ENCODE data around the gene ADAMTSL1. TPM values are rescaled to one million over a fixed set of nuclear protein-coding genes. Genes with fewer than 3 reads are reported as not detected.

Gene ADAMTSL1
- total RNA-seq, 1 experiment from 2014 or later, result not detected

GRCh38 chr9:18703901-18704379, 230.0 kb downstream of the ADAMTSL1 start:
- Histone ChIP-seq H3K9ac (ENCODE audit: low read length) (no peak overlapping the region), H3K4me2 (ENCODE audit: low read length) (no peak overlapping the region), H3K9me2 (ENCODE audit: insufficient read depth) (no peaks in the 10 kb centered on the region), H3K27ac (ENCODE audit: low read depth, low read length) (no peak overlapping the region), H3K4me1 (ENCODE audit: control insufficient read depth in 1 of 2, insufficient read depth in 2 of 2, low read length in 2 of 2) (no peaks in the 10 kb centered on the region), H4K20me1 (ENCODE audit: insufficient read depth) (no peaks in the 10 kb centered on the region), H2AFZ (ENCODE audit: low read depth, low read length, poor library complexity, severe bottlenecking) (no peak overlapping the region), H3K9me3 (ENCODE audit: control insufficient read depth in 1 of 2, insufficient read depth in 1 of 2, low read depth in 1 of 2, low read length in 2 of 2) (no peaks in the 10 kb centered on the region), H3K79me2 (ENCODE audit: insufficient read depth, low read length) (no peaks in the 10 kb centered on the region), H3K27me3 (ENCODE audit: insufficient read depth, low read length) (0 out of 2 replicates have a peak, but pooled peaks cover 3% of the 10 kb centered on the region), H3K4me3 (replicated peaks in 1 of 2; ENCODE audit: low read depth in 1 of 2, low read length in 2 of 2) (no peak overlapping the region), H3K36me3 (ENCODE audit: control insufficient read depth in 1 of 2, insufficient read depth in 2 of 2, low read length in 2 of 2) (no peaks in the 10 kb centered on the region)
- RAD21 ChIA-PET (ENCODE audit: low non-redundant PET in 1 of 2, low total read pairs in 2 of 2, uncharacterized antibody in 2 of 2, unreplicated experiment in 2 of 2), result no interaction called here
- DNase-seq (ENCODE audit: low read depth, low spot score) (no peak), ATAC-seq (no peak)
- intact Hi-C loops (cut with micrococcal nuclease), result no loop called here
- no TSS peak for BruUV-seq (replicated peaks)
- TF ChIP-seq REST (IDR thresholded peaks at IDR 0.05; ENCODE audit: low read depth) (no peak), SIN3A (IDR thresholded peaks at IDR 0.05; ENCODE audit: low read depth) (no peak), SRF (IDR thresholded peaks at IDR 0.05; ENCODE audit: low read depth) (no peak), EZH2phosphoT487 (IDR thresholded peaks at IDR 0.05; ENCODE audit: borderline replicate concordance) (no peak), ELF1 (IDR thresholded peaks at IDR 0.05; ENCODE audit: borderline replicate concordance, low read depth) (no peak), POLR2A (IDR thresholded peaks at IDR 0.05; ENCODE audit: borderline replicate concordance, extremely low read depth, insufficient read depth, insufficient read length) (no peak), FOSL1 (IDR thresholded peaks at IDR 0.05; ENCODE audit: low read depth) (no peak), YY1 (IDR thresholded peaks at IDR 0.05; ENCODE audit: extremely low read depth, insufficient replicate concordance, low read depth, low read length) (no peak), CEBPB (IDR thresholded peaks at IDR 0.05; ENCODE audit: low read depth) (no peak), CBX3 (IDR thresholded peaks at IDR 0.05; ENCODE audit: low read depth) (no peak), SP1 (IDR thresholded peaks at IDR 0.05; ENCODE audit: low read depth) (no peak), ZBTB33 (IDR thresholded peaks at IDR 0.05; ENCODE audit: extremely low read depth, insufficient replicate concordance, low read length) (no peak), MAX (IDR thresholded peaks at IDR 0.05) (no peak), ZFX (IDR thresholded peaks at IDR 0.05) (no peak)
- POLR2A ChIA-PET, result no interaction called here
- CTCF ChIA-PET, result no interaction called here
